GM12878 (cell line): Measurements from ENCODE around the gene CEP78. TPM values are rescaled to one million over a fixed set of nuclear protein-coding genes. Genes with fewer than 3 reads are reported as not detected.

Source experiments
- ATF7 ChIP-seq: fragments of 450-650 bp; IDR thresholded peaks from 2 replicates; pipeline ENCODE4 v1.6.1; 2016; ENCODE audit warnings: low read depth, mild to moderate bottlenecking
- BHLHE40 ChIP-seq, 2 experiments: fragments of 450-650 bp in 1 of 2; IDR thresholded peaks; 2 replicates each; pipeline ENCODE4 v1.6.1; 2011 to 2017; ENCODE audit warnings: low read depth in 2 of 2, borderline replicate concordance in 1 of 2, improper control_type of control experiment in 1 of 2, low read length in 1 of 2, mild to moderate bottlenecking in 1 of 2
- CREM ChIP-seq: IDR thresholded peaks from 2 replicates; pipeline ENCODE4 v1.6.1; 2014; ENCODE audit warnings: antibody characterized with exemption, low read depth
- CTCF ChIP-seq, 3 experiments: IDR thresholded peaks in 2 of 3; conservative IDR thresholded peaks in 1 of 3; 2 replicates each; pipeline ENCODE4 v1.5.1; 2011; ENCODE audit warnings: low read depth in 3 of 3, low read length in 3 of 3, mild to moderate bottlenecking in 3 of 3, control low read depth in 2 of 3, moderate library complexity in 2 of 3, inconsistent platforms in 1 of 3, mixed read lengths in 1 of 3; ENCODE audit not compliant: control insufficient read depth in 2 of 3, insufficient read depth in 1 of 3; ENCODE audit errors: extremely low read depth in 1 of 3
- FOXM1 ChIP-seq: IDR thresholded peaks from 2 replicates; pipeline ENCODE4 v1.6.1; 2012; ENCODE audit warnings: low read depth, mild to moderate bottlenecking, inconsistent platforms, low read length, moderate library complexity
- GABPA ChIP-seq: IDR thresholded peaks from 2 replicates; pipeline ENCODE4 v1.6.1; 2014; ENCODE audit warnings: antibody characterized with exemption, low read depth, mild to moderate bottlenecking, inconsistent platforms
- HCFC1 ChIP-seq: fragments of 150-350 bp; IDR thresholded peaks from 2 replicates; pipeline ENCODE4 v1.6.1; 2014; ENCODE audit warnings: low read length
- HDAC6 ChIP-seq: fragments of 200-600 bp; sonication (generic); IDR thresholded peaks from one replicate; pipeline ENCODE4 v1.8.0; 2017; ENCODE audit warnings: antibody characterized with exemption; ENCODE audit not compliant: unreplicated experiment
- HDGF ChIP-seq: fragments of 450-650 bp; IDR thresholded peaks from 2 replicates; pipeline ENCODE4 v1.6.1; 2016; ENCODE audit warnings: antibody characterized with exemption
- IKZF2 ChIP-seq, 2 experiments: fragments of 450-650 bp; IDR thresholded peaks; 2 replicates each; pipeline ENCODE4 v1.6.1; 2017; ENCODE audit warnings: mild to moderate bottlenecking in 2 of 2, moderate library complexity in 2 of 2
- MTA2 ChIP-seq: fragments of 450-650 bp; IDR thresholded peaks from 2 replicates; pipeline ENCODE4 v1.6.1; 2016; ENCODE audit warnings: low read depth, mild to moderate bottlenecking, moderate library complexity
- MTA3 ChIP-seq: IDR thresholded peaks from 2 replicates; pipeline ENCODE4 v1.6.1; 2012; ENCODE audit warnings: low read length, inconsistent platforms, borderline replicate concordance
- MYB ChIP-seq: fragments of 150-350 bp; IDR thresholded peaks from 2 replicates; pipeline ENCODE4 v1.6.1; 2014; ENCODE audit warnings: mild to moderate bottlenecking, low read depth, low read length, borderline replicate concordance
- NBN ChIP-seq: fragments of 450-650 bp; IDR thresholded peaks from 2 replicates; pipeline ENCODE4 v1.6.1; 2016
- NR2F1 ChIP-seq: fragments of 450-650 bp; conservative IDR thresholded peaks from 2 replicates; pipeline ENCODE4 v1.6.1; 2017; ENCODE audit warnings: mild to moderate bottlenecking
- PKNOX1 ChIP-seq: fragments of 450-650 bp; IDR thresholded peaks from 2 replicates; pipeline ENCODE4 v1.6.1; 2016; ENCODE audit warnings: mild to moderate bottlenecking
- PML ChIP-seq: IDR thresholded peaks from 2 replicates; pipeline ENCODE4 v1.6.1; 2012; ENCODE audit warnings: low read length, inconsistent platforms
- POLR2AphosphoS5 ChIP-seq: IDR thresholded peaks from 2 replicates; pipeline ENCODE4 v1.6.1; 2011; ENCODE audit warnings: mild to moderate bottlenecking, low read length, inconsistent platforms
- RELA ChIP-seq: fragments of 450-650 bp; IDR thresholded peaks from 2 replicates; pipeline ENCODE4 v1.8.0; 2014; ENCODE audit warnings: borderline replicate concordance; ENCODE audit not compliant: partially characterized antibody
- RFX5 ChIP-seq: IDR thresholded peaks from 2 replicates; pipeline ENCODE4 v1.6.1; 2011; ENCODE audit warnings: low read depth, low read length, improper control_type of control experiment
- RUNX3 ChIP-seq: IDR thresholded peaks from 2 replicates; pipeline ENCODE4 v1.6.1; 2012; ENCODE audit warnings: low read length, inconsistent platforms
- SKIL ChIP-seq: fragments of 450-650 bp; IDR thresholded peaks from 2 replicates; pipeline ENCODE4 v1.6.1; 2017; ENCODE audit warnings: mild to moderate bottlenecking, low read depth, inconsistent platforms; ENCODE audit not compliant: poor library complexity, severe bottlenecking
- SPI1 ChIP-seq: IDR thresholded peaks from 2 replicates; pipeline ENCODE4 v1.6.1; 2011; ENCODE audit warnings: low read depth, mild to moderate bottlenecking, low read length, moderate library complexity, borderline replicate concordance; ENCODE audit not compliant: insufficient read depth
- SUPT20H ChIP-seq: IDR thresholded peaks from 2 replicates; pipeline ENCODE4 v1.6.1; 2011; ENCODE audit warnings: low read depth, mild to moderate bottlenecking, low read length, moderate library complexity, borderline replicate concordance; ENCODE audit not compliant: control insufficient read depth
- TARDBP ChIP-seq: IDR thresholded peaks from 2 replicates; pipeline ENCODE4 v1.6.1; 2016; ENCODE audit warnings: borderline replicate concordance
- WRNIP1 ChIP-seq: IDR thresholded peaks from 2 replicates; pipeline ENCODE4 v1.6.1; 2011; ENCODE audit warnings: low read depth, low read length, improper control_type of control experiment, borderline replicate concordance
- ZZZ3 ChIP-seq: IDR thresholded peaks from 2 replicates; pipeline ENCODE4 v1.6.1; 2011; ENCODE audit warnings: low read depth; ENCODE audit not compliant: control insufficient read depth, insufficient read length
- polyA plus RNA-seq, 11 experiments: library from polyadenylated mRNA; depleted of rRNA in 4 of 11; unstranded in 6 of 11; stranded (reverse) in 5 of 11; fragments of >200 nt; fragmentation: Nextera tagmentation in 4 of 11; fragmentation: Illumina TruSeq in 1 of 11; extraction: Ambion mirVana in 4 of 11; extraction: Trizol in 1 of 11; gene quantifications; 1 replicate in 1 of 11; 2 replicates in 10 of 11; pipeline versions ENCODE4 v1.2.1 to v1.2.3, GENCODE V29; 2011 to 2016; ENCODE audit warnings: inconsistent platforms in 2 of 11, missing spikeins in 2 of 11, low read depth in 1 of 11
- total RNA-seq, 4 experiments: library from RNA; depleted of rRNA in 3 of 4; stranded (reverse); fragments of >200 nt in 3 of 4; fragmentation: Illumina TruSeq in 1 of 4; extraction: Trizol in 1 of 4; gene quantifications; 2 replicates each; pipeline versions ENCODE4 v1.2.1 to v1.2.3, GENCODE V29; 2013 to 2021

Gene CEP78
- total and polyA plus RNA-seq, 10 of the 15 experiments (the other 5 are each of a cell fraction or from before 2014, with no cell fraction given), result 4.1 to 44.9 (median 27.9) TPM

- no peak for TF ChIP-seq POLR2AphosphoS5
- TF ChIP-seq WRNIP1, result no peak
- TF ChIP-seq SUPT20H, result no peak
- no peak for TF ChIP-seq GABPA
- TF ChIP-seq IKZF2 (IDR thresholded peaks at IDR 0.05), result peak; percentile 81 to 87
- TF ChIP-seq CREM, result peak; percentile 72
- TF ChIP-seq PKNOX1, result peak; percentile 94
- peak; percentile 99 for TF ChIP-seq RUNX3
- peak; percentile 56; the same call in 1 of the 2 replicates for TF ChIP-seq MTA3
- peak; percentile 69 for TF ChIP-seq NR2F1
- no peak for TF ChIP-seq ZZZ3
- TF ChIP-seq MTA2, result peak; percentile 75
- no peak for TF ChIP-seq RFX5
- TF ChIP-seq TARDBP, result no peak
- no peak for TF ChIP-seq HDGF
- TF ChIP-seq CTCF (IDR thresholded peaks at IDR 0.05 in 2 of 3, conservative IDR thresholded peaks at IDR 0.05 in 1 of 3; ENCODE audit: control insufficient read depth in 2 of 3, extremely low read depth in 1 of 3, insufficient read depth in 1 of 3, low read depth in 3 of 3, low read length in 3 of 3), result no peak
- TF ChIP-seq FOXM1, result peak; percentile 70; the same call in 1 of the 2 replicates
- TF ChIP-seq SPI1, result peak; percentile 85
- 0 out of 2 replicates have a peak, but pooled peaks have one; percentile 45 for TF ChIP-seq PML
- peak; percentile 76 for TF ChIP-seq NBN
- TF ChIP-seq SKIL, result peak; percentile 65
- TF ChIP-seq ATF7, result peak; percentile 88
- TF ChIP-seq BHLHE40 (IDR thresholded peaks at IDR 0.05; ENCODE audit: borderline replicate concordance in 1 of 2, low read depth in 2 of 2, low read length in 1 of 2), result peak in 1 of 2 experiments; percentile 60; a peak in 1 of 4 replicates
- TF ChIP-seq RELA, result no peak
- TF ChIP-seq MYB, result no peak
- no peak for TF ChIP-seq HDAC6
- no peak for TF ChIP-seq HCFC1
These were observed 25.0 kb upstream of the CEP78 start (continued) for GRCh38 chr9:78210841-78211301.
